Hepatocyte (in vitro differentiated cells): ENCODE results near the gene CATSPERB.

Experiments
- EZH2 ChIP-seq: fragments of 200-600 bp; sonication (generic); IDR thresholded peaks from 2 replicates; pipeline ENCODE4 v1.6.1; 2016; ENCODE audit warnings: antibody characterized with exemption, mild to moderate bottlenecking, borderline replicate concordance
- EZH2phosphoT487 ChIP-seq: fragments of 200-600 bp; sonication (generic); IDR thresholded peaks from one replicate; pipeline ENCODE4 v1.6.1; 2018; ENCODE audit warnings: antibody characterized with exemption, mild to moderate bottlenecking, low read depth, moderate library complexity; ENCODE audit not compliant: unreplicated experiment, severe bottlenecking
- TF ChIP-seq, protein P1 (sequence below): fragments of 200-600 bp; sonication (generic); IDR thresholded peaks from 2 replicates; pipeline ENCODE4 v1.5.1; 2016; ENCODE audit warnings: antibody characterized with exemption, mild to moderate bottlenecking; ENCODE audit not compliant: poor library complexity

DNA sequence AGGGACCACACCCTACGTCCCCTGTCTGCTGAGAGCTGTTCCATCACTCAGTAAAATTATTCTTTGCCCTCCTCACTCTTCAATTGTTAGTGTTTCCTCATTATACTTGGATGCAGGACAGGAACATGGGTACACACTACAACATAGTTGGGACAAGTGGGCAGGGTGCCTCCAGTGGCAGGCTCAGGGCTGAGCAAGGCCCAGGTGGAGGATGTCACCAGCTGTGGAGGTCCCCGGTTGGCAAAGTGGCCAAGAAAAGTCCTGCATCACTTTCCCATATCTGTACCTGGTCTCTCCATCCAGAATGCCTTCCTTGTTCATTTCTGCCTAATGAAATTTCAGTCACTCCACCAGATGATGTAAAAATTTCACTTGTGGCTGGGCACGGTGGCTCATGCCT is 149.1 kb downstream of the CATSPERB start:
- TF ChIP-seq, protein P1, sequence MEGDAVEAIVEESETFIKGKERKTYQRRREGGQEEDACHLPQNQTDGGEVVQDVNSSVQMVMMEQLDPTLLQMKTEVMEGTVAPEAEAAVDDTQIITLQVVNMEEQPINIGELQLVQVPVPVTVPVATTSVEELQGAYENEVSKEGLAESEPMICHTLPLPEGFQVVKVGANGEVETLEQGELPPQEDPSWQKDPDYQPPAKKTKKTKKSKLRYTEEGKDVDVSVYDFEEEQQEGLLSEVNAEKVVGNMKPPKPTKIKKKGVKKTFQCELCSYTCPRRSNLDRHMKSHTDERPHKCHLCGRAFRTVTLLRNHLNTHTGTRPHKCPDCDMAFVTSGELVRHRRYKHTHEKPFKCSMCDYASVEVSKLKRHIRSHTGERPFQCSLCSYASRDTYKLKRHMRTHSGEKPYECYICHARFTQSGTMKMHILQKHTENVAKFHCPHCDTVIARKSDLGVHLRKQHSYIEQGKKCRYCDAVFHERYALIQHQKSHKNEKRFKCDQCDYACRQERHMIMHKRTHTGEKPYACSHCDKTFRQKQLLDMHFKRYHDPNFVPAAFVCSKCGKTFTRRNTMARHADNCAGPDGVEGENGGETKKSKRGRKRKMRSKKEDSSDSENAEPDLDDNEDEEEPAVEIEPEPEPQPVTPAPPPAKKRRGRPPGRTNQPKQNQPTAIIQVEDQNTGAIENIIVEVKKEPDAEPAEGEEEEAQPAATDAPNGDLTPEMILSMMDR: no peak
- no peak for TF ChIP-seq EZH2phosphoT487
- TF ChIP-seq EZH2: no peak
